Measurements from ENCODE around the gene STK26.

Gene STK26

DNA sequence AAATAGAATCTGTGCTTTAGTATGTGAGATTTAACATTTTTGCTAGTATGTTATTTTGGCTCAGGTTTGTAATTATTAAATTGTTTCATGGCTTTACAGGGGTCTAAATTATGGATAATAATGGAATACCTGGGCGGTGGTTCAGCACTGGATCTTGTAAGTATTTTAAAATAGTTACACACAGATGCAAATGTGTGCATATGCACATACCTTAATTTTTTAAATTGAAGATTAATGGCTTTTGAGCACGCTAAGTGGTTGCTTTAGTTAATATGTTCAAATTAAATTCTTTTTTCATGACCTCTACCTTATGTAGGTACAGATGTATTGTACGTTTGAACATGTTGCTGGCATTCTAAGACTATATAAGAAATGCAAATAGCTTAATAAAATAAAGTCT, 40.2 kb downstream of the STK26 start:
- H3K4me1 ChIP-seq (ENCODE audit: insufficient read depth, low read length, poor library complexity, severe bottlenecking) = no peaks in the 10 kb centered on the region
- H3K4me2 ChIP-seq (ENCODE audit: low read depth, low read length, poor library complexity, severe bottlenecking) = no peak overlapping the region
- no peaks in the 10 kb centered on the region for H3K9me2 ChIP-seq (replicated peaks; ENCODE audit: low read depth, low read length)
- H3K27me3 ChIP-seq (ENCODE audit: insufficient read depth, low read length, poor library complexity, severe bottlenecking) = no peaks in the 10 kb centered on the region
- H3F3A ChIP-seq (ENCODE audit: low read depth) = no peaks in the 10 kb centered on the region
- H3K4me3 ChIP-seq (ENCODE audit: low read length, poor library complexity, severe bottlenecking) = no peak overlapping the region
- peaks cover 19% of the 10 kb centered on the region for H3K79me2 ChIP-seq (ENCODE audit: insufficient read depth, low read length)
- H4K20me1 ChIP-seq (ENCODE audit: insufficient read depth, low read length, poor library complexity, severe bottlenecking) = peaks cover 15% of the 10 kb centered on the region
- TF ChIP-seq CTCF (conservative IDR thresholded peaks at IDR 0.05; ENCODE audit: low read length) (no peak), EZH2phosphoT487 (IDR thresholded peaks at IDR 0.05; ENCODE audit: borderline replicate concordance) (no peak)
- H3K9ac ChIP-seq (ENCODE audit: low read depth, low read length, poor library complexity, severe bottlenecking) = no peak overlapping the region
- peaks cover 24% of the 10 kb centered on the region; the same call in 1 of the 2 replicates for H3K36me3 ChIP-seq (ENCODE audit: insufficient read depth, low read length)
- H3K9me3 ChIP-seq (ENCODE audit: insufficient read depth, low read depth, low read length) = no peaks in the 10 kb centered on the region
- no peak overlapping the region for H2AFZ ChIP-seq (ENCODE audit: low read length)

DNA sequence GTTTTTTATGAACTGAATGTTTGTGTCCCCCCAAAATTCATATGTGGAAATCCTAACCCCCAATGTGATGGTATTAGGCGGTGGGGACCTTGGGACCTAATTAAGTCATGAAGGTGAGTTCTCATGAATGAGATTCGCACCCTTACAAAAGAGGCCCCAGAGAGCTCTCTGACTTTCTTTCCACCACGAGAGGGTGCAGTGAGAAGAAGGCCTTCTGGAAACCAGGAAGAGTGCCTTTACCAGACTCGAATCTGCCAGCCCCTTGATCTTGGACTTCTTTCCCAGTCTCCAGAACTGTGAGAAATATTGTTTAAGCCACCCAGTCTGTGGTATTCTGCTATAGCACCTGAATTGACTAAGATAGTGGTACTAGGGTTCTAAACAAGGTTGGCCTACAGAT, 40.8 kb downstream of the STK26 start:
- TF ChIP-seq CTCF (conservative IDR thresholded peaks at IDR 0.05; ENCODE audit: low read length) (no peak), EZH2phosphoT487 (IDR thresholded peaks at IDR 0.05; ENCODE audit: borderline replicate concordance) (no peak)
- Histone ChIP-seq H3K4me1 (ENCODE audit: insufficient read depth, low read length, poor library complexity, severe bottlenecking) (no peaks in the 10 kb centered on the region), H3K9me2 (replicated peaks; ENCODE audit: low read depth, low read length) (no peaks in the 10 kb centered on the region), H3K4me3 (ENCODE audit: low read length, poor library complexity, severe bottlenecking) (no peak overlapping the region), H3K9ac (ENCODE audit: low read depth, low read length, poor library complexity, severe bottlenecking) (no peak overlapping the region), H3K9me3 (ENCODE audit: insufficient read depth, low read depth, low read length) (no peaks in the 10 kb centered on the region), H2AFZ (ENCODE audit: low read length) (no peak overlapping the region), H3K4me2 (ENCODE audit: low read depth, low read length, poor library complexity, severe bottlenecking) (no peak overlapping the region), H3K27me3 (ENCODE audit: insufficient read depth, low read length, poor library complexity, severe bottlenecking) (no peaks in the 10 kb centered on the region), H3K79me2 (ENCODE audit: insufficient read depth, low read length) (peaks cover 19% of the 10 kb centered on the region), H3F3A (ENCODE audit: low read depth) (no peaks in the 10 kb centered on the region), H3K36me3 (ENCODE audit: insufficient read depth, low read length) (peaks cover 30% of the 10 kb centered on the region; the same call in 1 of the 2 replicates), H4K20me1 (ENCODE audit: insufficient read depth, low read length, poor library complexity, severe bottlenecking) (peaks cover 11% of the 10 kb centered on the region)

- no peaks in the 10 kb centered on the region for H3F3A ChIP-seq (ENCODE audit: low read depth)
- no peak overlapping the region for H3K4me3 ChIP-seq (ENCODE audit: low read length, poor library complexity, severe bottlenecking)
- H2AFZ ChIP-seq (ENCODE audit: low read length) = no peak overlapping the region
- TF ChIP-seq EZH2phosphoT487 (IDR thresholded peaks at IDR 0.05; ENCODE audit: borderline replicate concordance) (no peak), CTCF (conservative IDR thresholded peaks at IDR 0.05; ENCODE audit: low read length) (no peak)
- H3K79me2 ChIP-seq (ENCODE audit: insufficient read depth, low read length) = no peaks in the 10 kb centered on the region
- no peaks in the 10 kb centered on the region for H3K9me3 ChIP-seq (ENCODE audit: insufficient read depth, low read depth, low read length)
- H3K27me3 ChIP-seq (ENCODE audit: insufficient read depth, low read length, poor library complexity, severe bottlenecking) = no peaks in the 10 kb centered on the region
- H3K4me2 ChIP-seq (ENCODE audit: low read depth, low read length, poor library complexity, severe bottlenecking) = no peak overlapping the region
- H3K9ac ChIP-seq (ENCODE audit: low read depth, low read length, poor library complexity, severe bottlenecking) = no peak overlapping the region
- no peaks in the 10 kb centered on the region for H4K20me1 ChIP-seq (ENCODE audit: insufficient read depth, low read length, poor library complexity, severe bottlenecking)
- no peaks in the 10 kb centered on the region for H3K9me2 ChIP-seq (replicated peaks; ENCODE audit: low read depth, low read length)
- peaks cover 50% of the 10 kb centered on the region; the same call in 1 of the 2 replicates for H3K36me3 ChIP-seq (ENCODE audit: insufficient read depth, low read length)
- no peaks in the 10 kb centered on the region for H3K4me1 ChIP-seq (ENCODE audit: insufficient read depth, low read length, poor library complexity, severe bottlenecking)
Measured at GRCh38 chrX:132068405-132068804, 45.3 kb downstream of the STK26 start.
